ENCODE measurements around the gene B3GNT9.

Gene B3GNT9

DNA sequence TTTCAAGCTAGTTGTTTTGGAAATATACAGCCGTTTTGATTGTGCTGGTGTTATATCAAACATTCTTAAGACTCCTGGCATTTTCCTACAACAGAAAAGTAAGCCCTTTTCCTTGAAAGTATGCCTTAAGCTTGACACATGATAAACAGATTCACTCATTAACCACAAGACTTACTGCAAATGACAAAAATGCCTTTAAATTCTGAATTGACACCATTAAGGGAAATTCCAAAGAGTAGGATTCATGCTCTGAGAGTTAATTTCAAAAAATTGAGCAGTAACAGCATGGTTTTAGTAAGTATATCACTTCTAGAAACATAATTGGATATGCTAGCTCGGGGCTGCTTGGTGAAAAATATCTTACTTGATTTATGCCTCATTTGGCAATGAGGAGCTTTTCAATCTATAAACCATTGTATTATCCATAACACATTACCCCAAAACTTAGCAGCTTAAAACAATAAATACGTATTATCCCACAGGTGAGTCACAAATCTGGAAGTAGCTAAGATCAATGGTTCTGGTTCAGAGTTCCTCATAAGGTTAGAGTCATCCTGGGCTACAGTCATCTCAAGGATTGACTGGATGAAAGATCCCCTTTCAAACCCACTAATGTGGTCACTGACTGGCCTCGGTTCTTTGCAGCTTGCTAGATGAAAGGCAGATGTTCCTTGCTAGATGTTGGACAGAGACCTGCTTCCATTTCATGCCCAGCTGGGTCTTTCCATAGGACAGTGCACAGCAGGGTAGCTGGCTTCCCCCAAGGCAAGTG is 49.3 kb downstream of the B3GNT9 start:
- Histone ChIP-seq H2AFZ (ENCODE audit: low read length) (no peak overlapping the region), H3K9me2 (replicated peaks; ENCODE audit: low read depth, low read length) (no peaks in the 10 kb centered on the region), H3K9me3 (ENCODE audit: insufficient read depth, low read depth, low read length) (no peaks in the 10 kb centered on the region), H3K4me3 (ENCODE audit: low read length, poor library complexity, severe bottlenecking) (no peak overlapping the region), H3K4me2 (ENCODE audit: low read depth, low read length, poor library complexity, severe bottlenecking) (no peak overlapping the region), H3K9ac (ENCODE audit: low read depth, low read length, poor library complexity, severe bottlenecking) (no peak overlapping the region), H3F3A (ENCODE audit: low read depth) (peaks cover 11% of the 10 kb centered on the region; the same call in 1 of the 2 replicates), H3K4me1 (ENCODE audit: insufficient read depth, low read length, poor library complexity, severe bottlenecking) (no peaks in the 10 kb centered on the region), H4K20me1 (ENCODE audit: insufficient read depth, low read length, poor library complexity, severe bottlenecking) (no peaks in the 10 kb centered on the region), H3K27me3 (ENCODE audit: insufficient read depth, low read length, poor library complexity, severe bottlenecking) (no peaks in the 10 kb centered on the region), H3K79me2 (ENCODE audit: insufficient read depth, low read length) (no peaks in the 10 kb centered on the region), H3K36me3 (ENCODE audit: insufficient read depth, low read length) (peaks cover 32% of the 10 kb centered on the region; the same call in 1 of the 2 replicates)
- TF ChIP-seq, protein P1, sequence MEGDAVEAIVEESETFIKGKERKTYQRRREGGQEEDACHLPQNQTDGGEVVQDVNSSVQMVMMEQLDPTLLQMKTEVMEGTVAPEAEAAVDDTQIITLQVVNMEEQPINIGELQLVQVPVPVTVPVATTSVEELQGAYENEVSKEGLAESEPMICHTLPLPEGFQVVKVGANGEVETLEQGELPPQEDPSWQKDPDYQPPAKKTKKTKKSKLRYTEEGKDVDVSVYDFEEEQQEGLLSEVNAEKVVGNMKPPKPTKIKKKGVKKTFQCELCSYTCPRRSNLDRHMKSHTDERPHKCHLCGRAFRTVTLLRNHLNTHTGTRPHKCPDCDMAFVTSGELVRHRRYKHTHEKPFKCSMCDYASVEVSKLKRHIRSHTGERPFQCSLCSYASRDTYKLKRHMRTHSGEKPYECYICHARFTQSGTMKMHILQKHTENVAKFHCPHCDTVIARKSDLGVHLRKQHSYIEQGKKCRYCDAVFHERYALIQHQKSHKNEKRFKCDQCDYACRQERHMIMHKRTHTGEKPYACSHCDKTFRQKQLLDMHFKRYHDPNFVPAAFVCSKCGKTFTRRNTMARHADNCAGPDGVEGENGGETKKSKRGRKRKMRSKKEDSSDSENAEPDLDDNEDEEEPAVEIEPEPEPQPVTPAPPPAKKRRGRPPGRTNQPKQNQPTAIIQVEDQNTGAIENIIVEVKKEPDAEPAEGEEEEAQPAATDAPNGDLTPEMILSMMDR (conservative IDR thresholded peaks at IDR 0.05; ENCODE audit: low read length): no peak; the same call in 1 of the 2 replicates
- no peak for TF ChIP-seq EZH2phosphoT487 (IDR thresholded peaks at IDR 0.05; ENCODE audit: borderline replicate concordance)

DNA sequence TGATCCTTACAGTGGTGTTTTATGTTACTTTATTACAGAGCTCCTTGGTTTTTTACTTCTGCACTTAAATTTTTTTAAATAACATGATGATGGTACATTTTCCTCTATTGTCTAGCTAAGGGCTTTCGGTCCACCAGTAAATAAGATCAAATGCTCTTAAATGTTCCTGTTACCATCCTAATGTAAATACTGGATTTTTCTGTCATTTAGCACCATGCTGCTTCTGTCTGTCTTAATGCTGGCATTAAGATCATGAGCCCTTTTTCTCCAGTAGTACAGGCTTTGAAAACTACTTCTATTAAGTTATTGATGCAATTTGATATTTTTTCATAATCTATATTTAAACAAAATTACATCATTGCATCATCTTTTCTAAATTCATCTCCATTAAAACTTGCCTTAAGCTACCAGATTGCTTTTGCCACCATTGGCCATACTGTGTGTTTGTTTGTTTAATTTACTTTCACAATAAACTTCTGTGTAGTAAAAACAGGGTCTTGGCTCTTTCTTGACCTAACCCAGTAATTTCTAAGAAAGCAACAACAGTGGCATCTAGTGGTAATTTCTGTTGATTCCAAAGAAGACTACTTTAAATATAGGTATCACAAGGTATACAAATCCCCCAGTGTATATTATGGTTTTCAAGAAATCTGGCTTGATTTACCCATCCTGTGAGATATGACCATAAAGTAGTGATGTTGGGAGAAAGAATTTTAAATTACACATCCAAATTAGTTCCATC is 50.1 kb downstream of the B3GNT9 start:
- no peak overlapping the region for H2AFZ ChIP-seq (ENCODE audit: low read length)
- H3K27me3 ChIP-seq (ENCODE audit: insufficient read depth, low read length, poor library complexity, severe bottlenecking): no peaks in the 10 kb centered on the region
- no peak overlapping the region for H3K9ac ChIP-seq (ENCODE audit: low read depth, low read length, poor library complexity, severe bottlenecking)
- H3K4me1 ChIP-seq (ENCODE audit: insufficient read depth, low read length, poor library complexity, severe bottlenecking): no peaks in the 10 kb centered on the region
- H3K9me3 ChIP-seq (ENCODE audit: insufficient read depth, low read depth, low read length): no peaks in the 10 kb centered on the region
- H3K4me2 ChIP-seq (ENCODE audit: low read depth, low read length, poor library complexity, severe bottlenecking): no peak overlapping the region
- no peaks in the 10 kb centered on the region for H4K20me1 ChIP-seq (ENCODE audit: insufficient read depth, low read length, poor library complexity, severe bottlenecking)
- H3K79me2 ChIP-seq (ENCODE audit: insufficient read depth, low read length): no peaks in the 10 kb centered on the region; the same call in 1 of the 2 replicates
- no peaks in the 10 kb centered on the region for H3K9me2 ChIP-seq (replicated peaks; ENCODE audit: low read depth, low read length)
- H3K4me3 ChIP-seq (ENCODE audit: low read length, poor library complexity, severe bottlenecking): no peak overlapping the region
- TF ChIP-seq, protein P1 (conservative IDR thresholded peaks at IDR 0.05; ENCODE audit: low read length): peak; percentile 58
- no peak for TF ChIP-seq EZH2phosphoT487 (IDR thresholded peaks at IDR 0.05; ENCODE audit: borderline replicate concordance)
- peaks cover 6% of the 10 kb centered on the region; the same call in 1 of the 2 replicates for H3F3A ChIP-seq (ENCODE audit: low read depth)
- peaks cover 32% of the 10 kb centered on the region; the same call in 1 of the 2 replicates for H3K36me3 ChIP-seq (ENCODE audit: insufficient read depth, low read length)

DNA sequence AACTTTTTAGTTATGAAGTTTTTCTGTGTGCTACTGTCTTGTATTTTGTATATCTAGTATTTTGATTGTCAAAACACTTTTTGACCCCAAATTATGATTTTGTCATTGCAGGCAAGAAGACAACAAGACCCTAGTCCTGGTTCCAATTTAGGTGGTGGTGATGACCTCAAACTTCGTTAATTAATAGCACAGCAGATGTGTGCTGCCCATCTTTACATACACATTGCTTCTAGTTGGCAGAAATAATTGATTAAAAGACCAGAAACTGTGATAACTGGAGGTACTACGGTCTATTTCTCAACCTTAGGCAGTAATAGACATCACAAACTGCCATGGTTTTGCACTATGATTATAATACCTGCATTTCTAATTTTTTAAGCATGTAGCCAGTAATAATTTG is 52.2 kb downstream of the B3GNT9 start:
- Histone ChIP-seq H3K4me1 (ENCODE audit: insufficient read depth, low read length, poor library complexity, severe bottlenecking) (no peaks in the 10 kb centered on the region), H3K4me3 (ENCODE audit: low read length, poor library complexity, severe bottlenecking) (no peak overlapping the region), H3K36me3 (ENCODE audit: insufficient read depth, low read length) (peaks cover 41% of the 10 kb centered on the region; the same call in 1 of the 2 replicates), H3F3A (ENCODE audit: low read depth) (peaks cover 6% of the 10 kb centered on the region; the same call in 1 of the 2 replicates), H3K4me2 (ENCODE audit: low read depth, low read length, poor library complexity, severe bottlenecking) (no peak overlapping the region), H3K27me3 (ENCODE audit: insufficient read depth, low read length, poor library complexity, severe bottlenecking) (no peaks in the 10 kb centered on the region), H3K9me3 (ENCODE audit: insufficient read depth, low read depth, low read length) (no peaks in the 10 kb centered on the region), H4K20me1 (ENCODE audit: insufficient read depth, low read length, poor library complexity, severe bottlenecking) (peaks cover 4% of the 10 kb centered on the region), H3K9me2 (replicated peaks; ENCODE audit: low read depth, low read length) (no peaks in the 10 kb centered on the region), H3K79me2 (ENCODE audit: insufficient read depth, low read length) (peaks cover 8% of the 10 kb centered on the region), H3K9ac (ENCODE audit: low read depth, low read length, poor library complexity, severe bottlenecking) (no peak overlapping the region), H2AFZ (ENCODE audit: low read length) (no peak overlapping the region)
- no peak for TF ChIP-seq EZH2phosphoT487 (IDR thresholded peaks at IDR 0.05; ENCODE audit: borderline replicate concordance)
- TF ChIP-seq, protein P1 (conservative IDR thresholded peaks at IDR 0.05; ENCODE audit: low read length): no peak
